PC-9 (cell line): ENCODE measurements around the gene WDFY1. TPM values are rescaled to one million over a fixed set of nuclear protein-coding genes. Genes with fewer than 3 reads are reported as not detected.

Experiments
- Bru-seq: library from RNA; stranded (reverse); fragments of 400-500 nt; gene quantifications from one replicate; lab custom pipeline; 2021; lab: Mats Ljungman, UMichigan
- BruChase-seq, 2 experiments: library from RNA; stranded (reverse); fragments of 400-500 nt; gene quantifications; one replicate each; lab custom pipeline; 2021; lab: Mats Ljungman, UMichigan
- BruUV-seq: library from RNA; stranded (reverse); fragments of 400-500 nt; replicated peaks from 2 replicates; lab custom pipeline; 2021; lab: Mats Ljungman, UMichigan
- CTCF ChIA-PET: fragments of 300-600 bp; sonication (Branson Sonifier 250); formaldehyde crosslinking; loops from one replicate; lab custom pipeline; 2022; ENCODE audit warnings: antibody characterized with exemption; lab: Charles Lee
- POLR2A ChIA-PET: fragments of 300-600 bp; sonication (Branson Sonifier 250); formaldehyde crosslinking; loops from one replicate; lab custom pipeline; 2022; ENCODE audit warnings: antibody characterized with exemption; ENCODE audit not compliant: unreplicated experiment; lab: Charles Lee
- DNase-seq, 2 experiments: peaks; one replicate each; pipeline versions ENCODE4 v3.0.0 to v3.0.0-alpha.2; 2015 to 2022; ENCODE audit warnings: mixed read lengths in 1 of 2
- H2AFZ ChIP-seq: fragments of 200-600 bp; sonication (generic); 2 replicates; pipeline ENCODE4 v1.8.1; 2017; ENCODE audit warnings: antibody characterized with exemption
- H3F3A ChIP-seq: fragments of 200-600 bp; sonication (generic); 2 replicates; pipeline ENCODE4 v1.8.1; 2017; ENCODE audit warnings: antibody characterized with exemption, mild to moderate bottlenecking, low read depth; ENCODE audit not compliant: insufficient read depth
- H3K27ac ChIP-seq: fragments of 200-600 bp; sonication (generic); 2 replicates; pipeline ENCODE4 v1.6.1; 2016; ENCODE audit warnings: mixed run types
- H3K27me3 ChIP-seq: fragments of 200-600 bp; sonication (generic); 2 replicates; pipeline ENCODE4 v1.6.1; 2016; ENCODE audit warnings: low read depth, mixed run types; ENCODE audit not compliant: insufficient read depth
- H3K36me3 ChIP-seq: fragments of 200-600 bp; sonication (generic); 2 replicates; pipeline ENCODE4 v1.6.1; 2016; ENCODE audit warnings: low read depth, mixed run types
- H3K4me1 ChIP-seq: fragments of 200-600 bp; sonication (generic); replicated peaks from 2 replicates; pipeline ENCODE4 v1.6.1; 2016; ENCODE audit warnings: mixed run types; ENCODE audit not compliant: insufficient read depth
- H3K4me2 ChIP-seq: fragments of 200-600 bp; sonication (generic); 2 replicates; pipeline ENCODE4 v1.6.1; 2017; ENCODE audit warnings: mixed run types
- H3K4me3 ChIP-seq: fragments of 200-600 bp; sonication (generic); 2 replicates; pipeline ENCODE4 v1.6.1; 2016; ENCODE audit warnings: mixed run types
- H3K79me2 ChIP-seq: fragments of 200-600 bp; sonication (generic); 2 replicates; pipeline ENCODE4 v1.6.1; 2017; ENCODE audit warnings: low read depth, mixed run types
- H3K9me2 ChIP-seq: fragments of 200-600 bp; sonication (generic); 2 replicates; pipeline ENCODE4 v1.8.1; 2017; ENCODE audit warnings: mild to moderate bottlenecking; ENCODE audit not compliant: insufficient read depth
- H3K9me3 ChIP-seq: fragments of 200-600 bp; sonication (generic); 2 replicates; pipeline ENCODE4 v1.8.1; 2016; ENCODE audit warnings: low read depth; ENCODE audit not compliant: insufficient read depth
- H4K20me1 ChIP-seq: fragments of 200-600 bp; sonication (generic); 2 replicates; pipeline ENCODE4 v1.8.1; 2017; ENCODE audit not compliant: insufficient read depth
- CTCF ChIP-seq: fragments of 200-600 bp; sonication (generic); conservative IDR thresholded peaks from 2 replicates; pipeline ENCODE4 v1.6.1; 2017; ENCODE audit warnings: mixed run types, antibody characterized with exemption, mild to moderate bottlenecking, moderate library complexity
- EZH2 ChIP-seq: fragments of 200-600 bp; sonication (generic); IDR thresholded peaks from 2 replicates; pipeline ENCODE4 v1.8.0; 2017; ENCODE audit warnings: antibody characterized with exemption, low read depth
- intact Hi-C: fragments of 100-400 bp; cut with micrococcal nuclease; formaldehyde crosslinking; loops from one replicate; pipeline ENCODE4 v1.10.0; 2022; ENCODE audit not compliant: unreplicated experiment
- long read RNA-seq: library from polyadenylated mRNA; stranded (forward); transcript quantifications from one replicate; pipeline ENCODE4 v2.0.0, GENCODE V29; 2022
- total RNA-seq: library from RNA; stranded (reverse); gene quantifications from 2 replicates; pipeline ENCODE4 v1.2.3, GENCODE V29; 2021

WDFY1 gene
- 81.9 and 84.4 TPM in 2 replicates for total RNA-seq
- Bru-seq, nascent RNA, result percentile 89 among the genes with signal in this experiment
- percentile 89 among the genes with signal in this experiment for BruChase-seq, experiment 1, labeled RNA remaining after a 2-hour chase
- BruChase-seq, experiment 2, labeled RNA remaining after a 6-hour chase, result percentile 89 among the genes with signal in this experiment
- long read RNA-seq, full-length matches to known transcripts, result 87 of 110 reads
- long read RNA-seq, partial matches to known transcripts, result 3 of 110 reads
- long read RNA-seq, other reads (novel, unspliced or antisense), result 20 of 110 reads

GRCh38 chr2:223944703-223945531 lies at the start of gene WDFY1:
Gene WDFY1 (minus strand): TSS chr2:223945335. CDS start chr2:223945284, 51 bp downstream.
- CTCF ChIA-PET, result no interaction called here
- intact Hi-C loops, result loop anchor here (1.0 to 10.0 kb wide), 5 partner anchors 12 to 973 kb away; partner anchors contain the start of genes AP1S3, CUL3 and MRPL44

GRCh38 chr2:223994562-223995162 lies 49.5 kb upstream of the WDFY1 start:
- H3K27me3 ChIP-seq, result no peaks in the 10 kb centered on the region
- H3F3A ChIP-seq, result no peaks in the 10 kb centered on the region; the same call in 1 of the 2 replicates
- BruUV-seq, result no TSS peak
- H3K9me3 ChIP-seq, result peaks cover 8% of the 10 kb centered on the region; the same call in 1 of the 2 replicates
- H4K20me1 ChIP-seq, result no peaks in the 10 kb centered on the region
- intact Hi-C loops, result loop anchor here (5.0 kb wide), 2 partner anchors 148 to 373 kb away; no protein-coding TSS in a partner anchor
- H2AFZ ChIP-seq, result no peak overlapping the region
- ChIA-PET POLR2A (interaction anchor here (0.5 kb wide), 1 partner anchor 227 kb away, joined by 13 read pairs; no protein-coding TSS in a partner anchor), CTCF (interaction anchor here (1.8 to 3.2 kb wide), 4 partner anchors 25 to 292 kb away, joined by 22 to 55 read pairs (median 30); no protein-coding TSS in a partner anchor)
- no peak for TF ChIP-seq CTCF
- TF ChIP-seq EZH2, result no peak
- no peaks in the 10 kb centered on the region for H3K9me2 ChIP-seq
- peaks cover 24% of the 10 kb centered on the region for H3K36me3 ChIP-seq
- H3K4me3 ChIP-seq, result no peak overlapping the region
- no peak for DNase-seq
- no peaks in the 10 kb centered on the region for H3K79me2 ChIP-seq
- H3K4me1 ChIP-seq, result no peaks in the 10 kb centered on the region
- no peak overlapping the region for H3K27ac ChIP-seq
- H3K4me2 ChIP-seq, result no peak overlapping the region

More at GRCh38 chr2:223944703-223945531, at the start of gene WDFY1:
- Histone ChIP-seq H3K36me3 (peaks cover 5% of the 10 kb centered on the region; the same call in 1 of the 2 replicates), H3K4me2 (peak within 1 kb of the TSS; percentile 77), H4K20me1 (no peaks in the 10 kb centered on the region), H3K27me3 (no peaks in the 10 kb centered on the region), H3K9me2 (no peaks in the 10 kb centered on the region), H3K79me2 (peaks cover 39% of the 10 kb centered on the region), H2AFZ (peak within 1 kb of the TSS; percentile 91), H3K27ac (0 out of 2 replicates have a peak within 1 kb of the TSS, but pooled peaks have one; percentile 1), H3K4me3 (peak within 1 kb of the TSS; percentile 74), H3K4me1 (peaks cover 42% of the 10 kb centered on the region), H3F3A (peaks cover 44% of the 10 kb centered on the region), H3K9me3 (no peaks in the 10 kb centered on the region)
- POLR2A ChIA-PET, result interaction anchor here (0.6 to 0.7 kb wide), 2 partner anchors 144 to 418 kb away, joined by 3 to 20 read pairs; no protein-coding TSS in a partner anchor
- BruUV-seq, result no TSS peak
- peak; percentile 77 to 94 for DNase-seq
- TF ChIP-seq EZH2, result no peak
- no peak for TF ChIP-seq CTCF
